Measurements from ENCODE around the gene CERK.

CERK gene

GRCh38 chr22:46697811-46698515, 40.1 kb downstream of the CERK start:
- no peak for FAIRE-seq

DNA sequence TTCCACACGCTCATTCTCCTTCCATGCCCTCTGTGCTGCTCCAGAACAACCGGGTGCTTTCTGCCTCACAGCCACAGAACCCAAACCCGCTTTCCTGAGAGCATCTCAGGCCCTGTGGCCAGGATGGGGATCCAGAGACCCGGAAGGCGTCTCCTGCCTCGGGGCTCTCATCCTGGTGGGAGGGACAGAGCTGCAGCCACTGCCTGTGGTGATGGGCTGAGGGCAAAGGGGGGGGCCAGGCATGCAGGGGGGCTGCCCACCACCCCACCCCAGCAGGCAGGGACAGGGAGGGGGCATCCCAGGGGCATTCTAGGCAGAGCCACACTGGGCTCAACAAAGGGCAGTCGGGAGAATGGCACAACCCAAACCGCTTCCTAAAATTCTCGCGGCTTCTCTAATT, 41.4 kb downstream of the CERK start:
- no peak for FAIRE-seq

DNA sequence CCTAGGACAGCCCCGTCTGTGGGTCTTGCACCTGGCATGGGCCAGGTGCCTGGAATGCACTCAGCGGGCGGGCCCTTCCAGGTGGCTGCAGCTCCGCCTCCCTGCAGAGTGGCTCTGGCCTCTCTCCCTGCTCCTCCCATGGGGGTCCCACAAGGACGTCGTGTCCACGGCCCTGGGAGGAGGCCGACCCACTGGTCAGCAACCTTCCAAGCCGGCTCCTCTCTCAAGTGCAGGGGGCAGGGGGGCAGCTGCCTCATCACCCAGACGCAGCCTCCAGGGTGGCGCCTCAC, 41.9 kb downstream of the CERK start:
- FAIRE-seq = no peak

DNA sequence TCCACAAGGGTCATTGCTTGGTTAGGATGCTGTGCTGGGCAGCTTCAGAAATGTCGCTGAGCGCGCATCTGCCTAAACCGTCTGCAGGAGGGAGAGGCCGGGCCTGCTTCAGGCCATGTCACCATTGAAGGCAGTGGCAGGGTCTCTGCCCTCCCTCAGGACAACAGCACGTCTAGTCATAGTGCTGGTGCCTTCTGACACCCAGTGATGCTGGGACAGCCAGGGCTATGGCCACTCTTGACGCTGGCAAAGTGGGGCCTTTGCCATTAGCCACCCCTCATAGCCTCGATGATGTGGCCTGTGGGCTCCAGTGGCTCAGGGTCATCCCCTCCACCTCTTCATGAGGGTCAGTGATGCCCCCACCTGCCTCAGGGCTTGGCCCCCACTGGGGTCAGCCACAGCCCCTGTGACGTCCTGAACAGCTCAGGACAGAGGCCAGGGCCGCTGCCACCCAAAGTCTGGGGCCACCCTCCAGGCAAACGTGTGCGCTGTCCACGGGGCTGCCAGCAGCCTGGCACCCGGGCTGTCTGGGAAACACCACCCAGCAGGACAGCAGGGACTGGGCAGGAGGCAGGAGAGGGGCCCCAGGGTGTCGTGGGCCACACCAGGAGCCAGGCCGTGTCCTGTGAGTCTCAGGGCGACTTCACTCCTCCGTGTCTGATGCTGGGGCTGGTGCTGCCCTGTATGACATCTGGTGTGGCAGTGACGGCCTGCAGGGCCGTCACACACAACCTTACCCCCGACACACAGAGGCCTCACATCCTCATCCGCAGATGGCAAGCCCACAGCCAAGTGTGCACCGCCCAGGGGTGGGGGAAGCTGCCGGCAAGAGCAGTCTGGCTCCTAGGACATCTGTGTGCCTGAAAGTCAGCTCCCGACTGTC, 42.5 kb downstream of the CERK start:
- no peak for FAIRE-seq

DNA sequence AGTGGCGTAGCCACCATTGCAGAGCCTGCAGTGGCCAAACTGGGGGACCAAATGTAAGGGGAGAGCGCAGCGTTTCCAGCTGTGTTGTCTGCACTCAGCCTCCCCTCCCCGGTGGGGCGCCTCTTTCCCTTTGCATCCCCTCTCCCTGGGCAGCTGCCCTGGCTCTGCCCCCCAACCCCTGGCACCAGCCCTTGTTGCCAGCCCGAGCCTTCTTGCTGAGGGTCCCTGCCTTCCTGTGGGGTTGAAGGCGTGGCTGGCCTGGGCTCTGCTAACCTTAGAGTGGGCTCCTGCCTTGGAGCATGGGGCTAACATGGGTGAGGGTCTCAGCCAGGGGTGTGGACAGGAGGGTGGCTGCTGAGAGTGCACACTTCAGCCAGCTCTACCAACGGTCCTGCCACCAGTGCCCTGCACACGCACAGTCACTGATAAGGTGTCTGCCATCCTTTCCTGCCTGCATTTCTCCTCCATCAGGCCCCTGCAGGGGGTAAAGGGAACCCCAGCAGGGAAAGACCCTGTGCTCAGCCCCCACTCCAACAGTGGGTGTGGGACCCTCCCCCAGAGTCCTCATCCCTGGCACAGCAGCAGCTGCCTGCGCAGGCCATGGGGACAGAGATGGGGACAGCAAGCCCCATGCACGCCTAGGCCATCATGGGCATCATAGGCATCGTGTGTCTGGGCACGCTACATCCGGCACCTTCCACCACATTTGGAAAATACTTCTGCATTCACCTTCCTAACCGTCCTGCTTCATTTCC, 43.5 kb downstream of the CERK start:
- FAIRE-seq = no peak

GRCh38 chr22:46693634-46694415, 44.2 kb downstream of the CERK start:
- FAIRE-seq = no peak

- no peak for FAIRE-seq
Measured at GRCh38 chr22:46691571-46691970, 46.5 kb downstream of the CERK start.

DNA sequence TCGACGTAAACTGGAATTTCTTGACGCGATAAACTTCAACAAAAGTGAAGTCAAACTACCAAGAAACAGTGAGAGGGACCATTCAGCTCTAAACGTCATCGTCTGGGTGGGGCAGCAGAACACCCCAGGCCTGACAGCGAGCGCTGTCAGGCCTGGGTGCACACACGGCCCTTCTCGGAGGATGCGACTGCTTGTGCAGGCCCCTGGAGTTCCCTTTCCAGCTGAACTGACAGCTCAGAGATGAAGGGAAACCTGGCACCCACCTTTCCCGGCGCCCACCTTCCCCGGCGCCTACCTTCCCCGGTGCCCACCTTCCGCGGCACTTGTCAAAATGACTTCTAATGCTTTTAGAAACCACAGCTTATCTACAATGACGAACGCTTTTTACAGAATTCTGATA, 47.9 kb downstream of the CERK start:
- no peak for FAIRE-seq

DNA sequence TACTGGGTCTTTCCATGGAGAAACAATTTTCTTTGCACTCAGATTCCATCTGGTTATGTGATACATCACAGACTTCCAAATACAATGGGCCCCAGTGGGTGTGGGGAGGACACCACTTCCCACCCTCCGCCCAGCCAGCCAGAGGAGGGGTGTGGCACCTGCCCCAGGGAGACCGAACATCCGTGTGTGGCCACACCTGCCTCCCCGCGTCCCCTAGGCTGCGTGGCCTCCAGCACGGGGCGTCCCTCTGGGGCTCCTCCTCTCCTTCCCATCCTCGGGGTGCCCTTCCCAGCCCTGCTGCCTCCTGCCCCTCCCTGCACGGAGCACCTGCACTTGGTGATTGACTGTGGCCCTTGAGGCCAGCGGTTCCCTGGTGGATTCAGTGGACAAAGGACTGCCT, 49.1 kb downstream of the CERK start:
- FAIRE-seq = no peak

DNA sequence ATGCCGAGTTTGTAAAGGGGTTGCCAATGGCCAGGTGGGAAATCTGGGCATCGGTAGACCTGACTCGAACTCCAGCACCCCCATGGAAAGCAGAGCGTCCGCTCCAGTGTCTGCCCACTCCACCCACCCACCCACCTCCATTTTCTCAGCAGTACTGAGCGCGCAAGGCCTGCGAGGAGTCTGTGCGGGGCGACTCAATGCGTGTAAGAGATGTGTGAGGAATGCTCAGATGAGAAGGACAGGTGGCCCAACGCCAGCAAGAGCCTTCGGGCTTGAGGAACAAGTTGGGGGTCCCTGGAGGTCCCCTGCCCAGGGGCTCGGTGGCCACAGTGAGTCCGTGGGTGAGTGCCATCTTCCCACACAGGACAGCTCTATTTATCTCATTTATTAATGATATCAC, 50.6 kb downstream of the CERK start:
- FAIRE-seq = no peak

DNA sequence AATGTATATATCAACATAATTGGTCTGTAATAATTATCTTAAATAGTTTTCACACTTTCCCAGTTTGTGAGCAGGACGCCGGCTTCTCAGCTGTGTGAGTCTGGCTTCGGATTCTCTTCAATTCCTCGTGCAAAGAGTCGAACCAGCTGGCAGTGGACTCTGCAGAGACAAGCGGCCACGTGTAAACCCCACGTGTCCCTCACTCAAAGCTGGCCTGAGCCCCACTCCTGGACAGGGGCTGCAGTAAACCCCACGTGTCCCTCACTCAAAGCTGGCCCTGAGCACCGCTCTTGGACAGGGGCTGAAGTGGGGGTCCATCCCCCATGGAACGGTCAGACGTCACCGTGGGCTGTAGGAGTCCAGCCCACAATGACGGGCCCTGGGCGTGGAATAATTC, 51.0 kb downstream of the CERK start:
- FAIRE-seq = no peak

DNA sequence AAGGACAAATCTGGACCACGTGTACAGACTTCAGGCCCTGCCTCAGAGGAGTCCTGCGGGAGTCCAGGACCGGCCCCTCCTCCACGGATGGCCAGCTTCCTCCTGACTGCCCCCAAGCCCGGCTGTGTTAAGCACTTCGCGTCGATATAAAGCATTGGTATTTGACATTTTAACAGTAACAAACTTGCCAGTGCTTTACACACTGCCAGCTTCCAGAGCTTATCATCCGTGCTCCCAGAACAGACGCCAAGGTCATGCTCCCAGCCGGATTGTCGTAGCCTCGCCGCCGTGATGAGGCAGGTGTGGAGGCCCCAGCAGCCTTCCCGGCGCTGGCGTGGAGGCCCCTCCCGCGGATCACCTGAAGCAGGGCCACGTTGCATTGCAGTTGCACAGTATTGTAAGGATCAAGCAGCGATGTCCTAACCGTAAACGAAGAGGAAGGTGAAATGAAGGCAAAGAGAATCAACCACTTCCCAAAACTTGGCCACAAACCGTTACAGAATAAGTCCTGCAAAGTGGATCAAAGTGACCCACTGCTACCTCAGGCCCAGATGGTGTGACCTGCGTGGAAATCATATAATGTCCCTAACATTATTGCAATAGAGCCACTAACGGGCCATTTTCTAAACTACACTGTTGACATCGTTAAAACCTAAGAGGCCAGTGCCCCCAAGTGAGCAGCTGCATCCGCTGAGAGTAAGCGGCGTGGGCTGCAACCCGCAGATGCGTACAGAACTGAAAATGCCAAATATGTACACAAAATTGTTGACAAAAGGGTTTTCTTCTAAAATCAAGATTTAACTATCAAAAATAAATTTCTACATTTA, 51.6 kb downstream of the CERK start:
- no peak for FAIRE-seq

GRCh38 chr22:46684706-46685105, 53.3 kb downstream of the CERK start:
- no peak for FAIRE-seq

DNA sequence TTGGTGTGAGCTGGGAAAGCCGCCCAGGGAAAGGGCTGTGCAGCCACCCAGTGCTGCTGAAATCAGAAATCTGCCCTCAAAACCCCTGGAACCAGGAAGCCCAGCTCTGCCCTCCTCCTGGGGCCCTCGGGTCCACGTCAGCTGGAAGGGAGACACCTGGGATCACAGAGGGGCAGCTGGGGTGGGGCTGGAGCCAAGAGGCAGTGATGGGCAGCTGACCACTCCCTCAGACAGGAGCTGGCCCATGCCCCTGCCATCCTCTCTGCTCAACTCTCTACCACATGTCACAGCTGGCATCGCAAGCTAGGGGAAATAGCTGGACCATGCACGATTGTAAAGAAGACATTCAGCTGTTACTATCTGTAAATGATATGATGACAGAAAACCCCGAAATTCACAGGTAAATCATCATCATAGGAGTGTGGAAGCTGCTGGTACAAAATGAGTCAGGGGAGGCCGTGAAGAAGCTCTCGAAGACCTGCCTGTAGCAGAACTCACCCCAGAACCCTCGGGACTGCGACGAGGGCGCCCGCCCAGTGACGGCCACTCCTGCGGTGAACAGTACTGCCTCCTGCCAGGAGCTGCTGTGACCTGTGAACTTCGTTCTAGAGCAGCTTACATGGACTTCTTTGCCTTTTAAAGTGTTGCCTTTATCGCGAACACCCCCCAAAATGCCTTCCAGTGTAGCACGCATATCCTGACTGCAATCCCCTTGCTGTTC, 55.9 kb downstream of the CERK start:
- no peak for FAIRE-seq

DNA sequence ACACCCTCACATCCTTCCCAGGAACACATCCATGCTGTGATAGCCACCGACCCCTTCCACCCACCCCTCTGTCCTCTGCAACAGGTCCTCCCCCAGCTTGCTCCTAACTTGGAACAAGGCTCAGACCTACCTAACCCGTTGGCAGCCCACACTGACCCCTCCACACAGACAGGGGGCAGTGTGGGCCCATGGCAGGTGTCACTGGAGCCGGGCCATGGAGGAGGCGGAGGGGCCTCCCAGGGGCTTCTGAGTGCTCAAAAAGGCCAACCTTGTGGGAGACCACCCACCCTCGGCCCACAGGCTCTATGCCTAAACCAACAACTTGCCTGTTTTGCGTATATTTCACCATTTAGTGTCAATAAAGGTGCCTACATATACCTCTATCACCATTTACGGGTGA, 57.0 kb downstream of the CERK start:
- no peak for FAIRE-seq

DNA sequence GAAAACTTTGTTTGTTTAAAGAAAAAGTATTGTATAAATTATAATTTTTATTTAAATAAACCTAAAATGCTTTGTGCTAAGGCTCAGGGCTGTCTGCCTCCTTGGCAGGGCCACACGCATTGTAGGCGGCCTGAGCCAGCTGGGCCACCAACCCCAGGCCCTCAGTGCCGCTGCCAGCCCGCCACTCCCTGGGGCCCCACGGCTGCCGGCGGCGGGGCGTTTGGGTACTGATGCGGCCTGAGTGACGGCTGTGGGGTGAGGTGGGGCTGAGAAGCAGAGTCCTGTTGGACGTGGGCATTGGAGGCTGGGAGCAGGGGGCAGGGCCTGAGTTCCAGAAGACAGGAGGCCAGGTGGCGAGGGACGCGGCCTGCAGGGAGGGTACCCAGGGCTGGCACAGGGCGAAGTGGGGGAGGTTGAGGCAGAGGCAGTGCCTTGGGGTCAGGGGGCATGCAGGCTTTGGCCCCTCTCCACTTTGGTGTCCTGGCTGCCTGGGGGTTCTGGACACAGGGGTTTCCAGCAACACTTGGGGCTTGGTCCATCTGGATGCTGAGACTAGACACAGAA, 58.3 kb downstream of the CERK start:
- no peak for FAIRE-seq

DNA sequence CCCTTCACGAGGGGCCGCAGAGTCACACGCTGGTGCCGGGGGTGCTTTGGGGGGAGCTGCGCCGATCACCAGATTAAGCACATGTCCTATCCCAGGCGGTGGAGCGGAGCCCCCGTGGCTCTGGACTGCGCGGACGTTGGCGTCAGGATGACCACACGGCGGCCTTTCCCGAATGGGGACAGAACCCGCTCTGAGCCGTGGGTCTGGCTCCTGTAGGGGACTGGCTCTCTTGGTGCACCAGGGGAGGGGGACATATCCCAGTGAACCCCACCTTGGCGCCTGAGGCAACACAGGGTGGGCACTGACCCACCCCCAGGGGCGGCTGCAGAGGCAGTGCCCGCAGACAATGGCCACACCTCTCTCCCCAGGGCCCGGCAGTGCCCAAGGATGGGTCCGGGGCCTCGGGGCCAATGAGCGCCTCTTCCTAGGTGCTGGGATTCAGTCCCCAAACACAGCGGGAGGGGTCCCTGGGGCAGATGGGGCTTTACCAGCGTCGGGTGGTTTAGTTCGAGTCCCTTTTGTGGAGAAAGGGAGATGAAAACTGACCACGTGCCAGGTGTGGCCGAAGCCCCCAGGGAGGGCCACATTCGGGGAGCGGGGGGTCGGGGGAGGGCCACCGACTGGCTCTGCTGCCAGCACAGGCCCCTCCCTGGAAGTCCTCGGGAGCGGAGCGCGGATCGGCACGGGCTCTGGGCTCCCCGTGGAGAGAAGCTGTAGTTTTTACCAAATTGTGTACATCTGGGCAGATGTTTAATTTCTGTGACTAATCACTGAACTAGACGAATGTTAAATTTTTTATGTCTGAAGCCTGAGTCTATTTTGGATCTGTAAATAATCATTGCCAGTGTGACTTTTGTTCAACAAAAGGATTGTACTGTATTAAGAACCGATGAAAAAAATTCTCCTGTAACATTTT, 59.0 kb downstream of the CERK start:
- FAIRE-seq = no peak

GRCh38 chr22:46678003-46678657, 59.9 kb downstream of the CERK start:
- no peak for FAIRE-seq

DNA sequence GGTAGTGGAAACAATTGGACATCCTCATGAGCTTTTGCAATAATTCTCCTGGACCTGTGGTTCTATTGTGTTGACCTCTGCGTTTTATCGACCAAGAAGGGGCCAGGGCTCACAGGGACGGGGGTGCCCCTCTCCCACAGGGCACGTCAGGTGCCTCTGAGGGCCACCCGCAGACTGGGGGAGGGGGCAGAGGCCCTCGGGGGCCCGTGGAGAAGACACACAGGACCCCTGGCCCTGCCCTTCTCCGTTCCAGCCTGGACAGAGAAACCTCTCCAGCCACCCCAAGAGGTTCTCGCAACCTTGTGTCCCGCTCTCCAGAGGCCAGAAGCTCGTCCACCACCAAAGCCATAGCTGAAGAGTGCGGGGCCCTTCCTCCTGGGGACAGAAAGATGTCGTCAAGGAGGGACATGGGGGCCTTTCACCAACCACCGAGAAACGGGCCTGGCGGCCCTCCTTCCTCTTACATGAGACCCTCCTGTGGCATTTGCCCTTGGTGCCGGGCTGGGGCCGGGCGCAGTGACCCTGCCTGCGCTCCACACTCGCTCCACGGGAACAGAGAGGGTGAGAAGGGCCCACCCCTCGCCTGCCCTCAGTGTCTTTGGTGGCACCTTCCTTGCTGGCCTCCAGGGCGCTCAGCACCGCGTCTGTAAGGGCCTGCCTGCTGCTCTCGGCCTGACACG, 60.6 kb downstream of the CERK start:
- no peak for FAIRE-seq

All from A204.1 (cell line).